ENCODE results near the gene KRT4.
"Not testable (repeated sequence)": the region's sequence is repeated elsewhere in the genome, so short reads cannot be mapped to it uniquely, and the experiment has no call there.

The KRT4 gene

GRCh38 chr12:52813885-52814709 lies at the start of gene KRT4:
Gene KRT4 (minus strand): TSS chr12:52814116. CDS start chr12:52814058, 58 bp downstream.
- DNase-seq = no peak

GRCh38 chr12:52862023-52862422 lies 48.1 kb upstream of the KRT4 start:
- no peak for DNase-seq

- DNase-seq = no peak
These were observed 47.6 kb upstream of the KRT4 start for GRCh38 chr12:52861511-52861910.

- no peak for DNase-seq
These were observed 46.3 kb upstream of the KRT4 start for GRCh38 chr12:52860102-52860823.

GRCh38 chr12:52857500-52857899 lies 43.6 kb upstream of the KRT4 start:
- no peak for DNase-seq

GRCh38 chr12:52856787-52857186 lies 42.9 kb upstream of the KRT4 start:
- no peak for DNase-seq

- DNase-seq = not testable (repeated sequence)
These were observed 42.2 kb upstream of the KRT4 start for GRCh38 chr12:52856077-52856476.

- no peak for DNase-seq
These were observed 37.9 kb upstream of the KRT4 start for GRCh38 chr12:52851787-52852186.

- no peak for DNase-seq
These were observed 36.8 kb upstream of the KRT4 start for GRCh38 chr12:52850681-52851080.

GRCh38 chr12:52849511-52849910 lies 35.6 kb upstream of the KRT4 start:
- no peak for DNase-seq

GRCh38 chr12:52848661-52849255 lies 34.8 kb upstream of the KRT4 start, which contains the start of gene KRT78:
Gene KRT78 (minus strand): TSS chr12:52848994. CDS start chr12:52848930, 64 bp downstream.
- no peak for DNase-seq

- no peak for DNase-seq
These were observed 33.6 kb upstream of the KRT4 start for GRCh38 chr12:52847335-52848102.

- DNase-seq = no peak
These were observed 32.5 kb upstream of the KRT4 start for GRCh38 chr12:52846356-52846970.

- DNase-seq = no peak
These were observed 32.0 kb upstream of the KRT4 start for GRCh38 chr12:52845946-52846345.

GRCh38 chr12:52844386-52844785 lies 30.5 kb upstream of the KRT4 start:
- DNase-seq = no peak

- no peak for DNase-seq
These were observed 25.7 kb upstream of the KRT4 start for GRCh38 chr12:52839436-52840105.

- DNase-seq = no peak
These were observed 24.9 kb upstream of the KRT4 start for GRCh38 chr12:52838609-52839435.

GRCh38 chr12:52837781-52838608 lies 24.1 kb upstream of the KRT4 start:
- DNase-seq = no peak

- DNase-seq = no peak
These were observed 23.5 kb upstream of the KRT4 start for GRCh38 chr12:52837413-52837741.
